RWPE2 (cell line): ENCODE measurements around the gene GALR2.
"Not testable (repeated sequence)": the region's sequence is repeated elsewhere in the genome, so short reads cannot be mapped to it uniquely, and the experiment has no call there.

Experiments used
- ATAC-seq: fragments of 200-7000 bp; cut with Tn5 transposase; 3 replicates; pipeline ENCODE4 v1.9.1; 2021; ENCODE audit warnings: low read depth
- DNase-seq: peaks from one replicate; pipeline ENCODE4 v3.0.0-alpha.2; 2020; ENCODE audit warnings: low spot score
- H3K27ac ChIP-seq: fragments of 450-650 bp; 2 replicates; pipeline ENCODE4 v1.5.1; 2017; ENCODE audit warnings: mild to moderate bottlenecking; ENCODE audit not compliant: poor library complexity, severe bottlenecking
- H3K27me3 ChIP-seq: fragments of 250-450 bp; sonication (Bioruptor Pico); 2 replicates; pipeline ENCODE4 v1.5.1; 2021; ENCODE audit warnings: mild to moderate bottlenecking, moderate library complexity; ENCODE audit not compliant: insufficient read depth, poor library complexity, severe bottlenecking
- H3K36me3 ChIP-seq: fragments of 250-450 bp; sonication (Bioruptor Pico); 2 replicates; pipeline ENCODE4 v1.5.1; 2020; ENCODE audit warnings: low read depth, mild to moderate bottlenecking, moderate library complexity
- H3K4me1 ChIP-seq: fragments of 250-450 bp; sonication (Bioruptor Pico); 2 replicates; pipeline ENCODE4 v1.5.1; 2021; ENCODE audit warnings: mild to moderate bottlenecking, moderate library complexity; ENCODE audit not compliant: insufficient read depth, poor library complexity, severe bottlenecking
- H3K4me3 ChIP-seq: fragments of 250-450 bp; sonication (Bioruptor Pico); 2 replicates; pipeline ENCODE4 v1.5.1; 2021; ENCODE audit warnings: mild to moderate bottlenecking, moderate library complexity; ENCODE audit not compliant: severe bottlenecking
- H3K9me3 ChIP-seq: fragments of 250-450 bp; sonication (Bioruptor Pico); 2 replicates; pipeline ENCODE4 v1.5.1; 2021; ENCODE audit warnings: mild to moderate bottlenecking, moderate library complexity; ENCODE audit not compliant: severe bottlenecking
- TF ChIP-seq, protein P1 (sequence below): fragments of 450-650 bp; IDR thresholded peaks from one replicate; pipeline ENCODE4 v1.5.1; 2017; ENCODE audit warnings: mild to moderate bottlenecking, moderate library complexity; ENCODE audit not compliant: poor library complexity, severe bottlenecking

Gene GALR2

GRCh38 chr17:76036497-76037261 is 37.9 kb upstream of the GALR2 start:
- no peaks in the 10 kb centered on the region for H3K9me3 ChIP-seq
- no peak overlapping the region for H3K27ac ChIP-seq
- no peaks in the 10 kb centered on the region for H3K4me1 ChIP-seq
- H3K4me3 ChIP-seq = no peak overlapping the region
- DNase-seq (no peak), ATAC-seq (no peak; the same call in 2 of the 3 replicates)
- TF ChIP-seq, protein P1, sequence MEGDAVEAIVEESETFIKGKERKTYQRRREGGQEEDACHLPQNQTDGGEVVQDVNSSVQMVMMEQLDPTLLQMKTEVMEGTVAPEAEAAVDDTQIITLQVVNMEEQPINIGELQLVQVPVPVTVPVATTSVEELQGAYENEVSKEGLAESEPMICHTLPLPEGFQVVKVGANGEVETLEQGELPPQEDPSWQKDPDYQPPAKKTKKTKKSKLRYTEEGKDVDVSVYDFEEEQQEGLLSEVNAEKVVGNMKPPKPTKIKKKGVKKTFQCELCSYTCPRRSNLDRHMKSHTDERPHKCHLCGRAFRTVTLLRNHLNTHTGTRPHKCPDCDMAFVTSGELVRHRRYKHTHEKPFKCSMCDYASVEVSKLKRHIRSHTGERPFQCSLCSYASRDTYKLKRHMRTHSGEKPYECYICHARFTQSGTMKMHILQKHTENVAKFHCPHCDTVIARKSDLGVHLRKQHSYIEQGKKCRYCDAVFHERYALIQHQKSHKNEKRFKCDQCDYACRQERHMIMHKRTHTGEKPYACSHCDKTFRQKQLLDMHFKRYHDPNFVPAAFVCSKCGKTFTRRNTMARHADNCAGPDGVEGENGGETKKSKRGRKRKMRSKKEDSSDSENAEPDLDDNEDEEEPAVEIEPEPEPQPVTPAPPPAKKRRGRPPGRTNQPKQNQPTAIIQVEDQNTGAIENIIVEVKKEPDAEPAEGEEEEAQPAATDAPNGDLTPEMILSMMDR = no peak
- peaks cover 32% of the 10 kb centered on the region for H3K36me3 ChIP-seq
- H3K27me3 ChIP-seq = no peaks in the 10 kb centered on the region

- Histone ChIP-seq H3K4me1 (no peaks in the 10 kb centered on the region), H3K36me3 (peaks cover 46% of the 10 kb centered on the region), H3K9me3 (no peaks in the 10 kb centered on the region), H3K27ac (no peak overlapping the region), H3K27me3 (no peaks in the 10 kb centered on the region), H3K4me3 (no peak overlapping the region)
- DNase-seq (no peak), ATAC-seq (no peak)
- TF ChIP-seq, protein P1 = no peak
Measured at GRCh38 chr17:76038050-76038449, 36.5 kb upstream of the GALR2 start.

DNA sequence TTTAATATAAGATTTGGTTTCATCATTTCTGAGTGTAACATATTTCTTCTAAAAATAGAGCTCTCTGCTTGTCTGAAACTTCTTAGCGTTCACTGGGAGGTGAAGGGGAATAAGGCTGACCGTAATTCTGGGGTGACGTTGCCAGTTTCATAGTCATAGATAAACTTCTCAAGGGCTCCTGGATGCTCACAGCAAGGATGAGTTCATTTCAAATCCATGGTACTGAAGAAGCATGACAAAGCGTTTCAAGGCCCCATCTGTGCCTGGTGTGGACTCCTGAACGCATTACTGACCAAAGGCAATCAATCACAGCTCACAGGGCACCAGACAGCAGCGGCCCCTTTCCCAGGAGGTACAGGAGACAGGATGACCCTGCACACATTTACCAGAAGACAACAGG is 35.5 kb upstream of the GALR2 start:
- no peak for ATAC-seq
- TF ChIP-seq, protein P1 = no peak
- H3K9me3 ChIP-seq = no peaks in the 10 kb centered on the region

DNA sequence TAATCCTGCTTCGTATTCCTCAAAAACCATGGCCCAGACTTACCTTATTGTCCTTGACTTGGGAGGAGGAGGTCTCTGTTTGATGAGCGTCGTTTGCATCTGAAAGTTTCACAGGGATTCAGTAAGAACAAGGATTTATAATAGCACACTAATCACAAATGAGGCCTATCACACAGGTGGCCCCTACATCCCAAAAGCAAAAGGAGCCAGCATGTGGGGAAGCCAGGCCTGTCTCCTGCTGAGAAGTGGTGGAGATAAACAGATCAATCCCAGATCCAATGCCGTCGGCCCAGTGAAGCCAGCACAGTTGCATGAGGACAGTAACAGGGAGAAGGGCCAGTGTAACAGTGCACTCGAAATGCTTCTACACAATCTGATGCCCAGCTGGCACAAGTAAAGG is 34.2 kb upstream of the GALR2 start:
- H3K27ac ChIP-seq = no peak overlapping the region
- H3K4me1 ChIP-seq = no peaks in the 10 kb centered on the region
- no peaks in the 10 kb centered on the region for H3K27me3 ChIP-seq
- no peaks in the 10 kb centered on the region for H3K9me3 ChIP-seq
- TF ChIP-seq, protein P1 = no peak
- DNase-seq (no peak), ATAC-seq (no peak)
- peaks cover 68% of the 10 kb centered on the region for H3K36me3 ChIP-seq
- no peak overlapping the region for H3K4me3 ChIP-seq

More for the DNA sequence above, 35.5 kb upstream of the GALR2 start:
- no peaks in the 10 kb centered on the region for H3K4me1 ChIP-seq
- no peaks in the 10 kb centered on the region for H3K27me3 ChIP-seq
- peaks cover 57% of the 10 kb centered on the region for H3K36me3 ChIP-seq
- H3K27ac ChIP-seq = no peak overlapping the region
- no peak overlapping the region for H3K4me3 ChIP-seq
- no peak for DNase-seq

DNA sequence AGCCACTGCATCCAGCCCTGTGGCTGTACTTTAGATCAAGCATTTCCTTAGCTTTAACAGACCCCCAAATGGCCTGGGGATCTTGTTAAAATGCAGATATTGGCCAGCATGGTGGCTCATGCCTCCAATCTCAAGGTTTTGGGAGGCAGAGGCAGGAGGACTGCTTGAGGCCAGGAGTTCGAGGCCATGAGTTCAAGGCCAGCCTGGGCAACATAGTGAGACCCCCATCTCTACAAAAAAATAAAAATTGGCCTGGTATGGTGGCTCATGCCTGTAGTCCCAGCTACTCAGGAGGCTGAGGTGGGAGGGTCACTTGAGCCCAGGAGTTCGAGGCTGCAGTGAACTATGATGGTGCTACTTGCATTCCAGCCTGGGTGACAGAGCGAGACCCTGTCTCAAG is 31.7 kb upstream of the GALR2 start:
- not testable (repeated sequence) for H3K9me3 ChIP-seq, H3K27me3 ChIP-seq, H3K4me1 ChIP-seq, H3K27ac ChIP-seq, H3K4me3 ChIP-seq, ATAC-seq, DNase-seq
- H3K36me3 ChIP-seq = peaks cover 92% of the 10 kb centered on the region

GRCh38 chr17:76044475-76045007 is 30.0 kb upstream of the GALR2 start:
- not testable (repeated sequence) for H3K9me3 ChIP-seq, H3K4me1 ChIP-seq, DNase-seq, H3K27me3 ChIP-seq, H3K27ac ChIP-seq, H3K4me3 ChIP-seq, ATAC-seq
- H3K36me3 ChIP-seq = peaks cover 97% of the 10 kb centered on the region
